SU-DHL-6 (cell line): Measurements from ENCODE around the gene SPTLC3.

Experiments
- H2AFZ ChIP-seq: fragments of 200-600 bp; sonication (generic); 2 replicates; pipeline ENCODE4 v1.6.1; 2014; ENCODE audit warnings: low read depth, mild to moderate bottlenecking, moderate library complexity, mixed read lengths, antibody characterized with exemption, low read length; ENCODE audit not compliant: severe bottlenecking
- H3F3A ChIP-seq: fragments of 200-600 bp; shearing (Covaris generic); 2 replicates; pipeline ENCODE4 v1.6.0; 2016; ENCODE audit warnings: antibody characterized with exemption, mild to moderate bottlenecking; ENCODE audit not compliant: insufficient read depth
- H3K27ac ChIP-seq: fragments of 200-600 bp; sonication (generic); 2 replicates; pipeline ENCODE4 v1.5.1; 2016; ENCODE audit warnings: low read depth, mild to moderate bottlenecking, low read length, moderate library complexity, mixed read lengths
- H3K27me3 ChIP-seq: fragments of 200-600 bp; sonication (generic), shearing (Covaris generic); 2 replicates; pipeline ENCODE4 v1.6.0; 2014; ENCODE audit warnings: mild to moderate bottlenecking, low read length
- H3K36me3 ChIP-seq: fragments of 200-600 bp; sonication (generic); 2 replicates; pipeline ENCODE4 v1.6.1; 2014; ENCODE audit warnings: mild to moderate bottlenecking, low read length, mixed read lengths
- H3K4me2 ChIP-seq: fragments of 300-600, 200-600 bp; shearing (Covaris generic), sonication (generic); 2 replicates; pipeline ENCODE4 v1.6.0; 2014; ENCODE audit warnings: low read length, low read depth, mild to moderate bottlenecking; ENCODE audit not compliant: poor library complexity, severe bottlenecking
- H3K4me3 ChIP-seq: fragments of 200-600 bp; sonication (generic); 2 replicates; pipeline ENCODE4 v1.5.1; 2014; ENCODE audit warnings: antibody characterized with exemption, low read length, mild to moderate bottlenecking, mixed read lengths; ENCODE audit not compliant: insufficient read depth, poor library complexity, severe bottlenecking
- H3K79me2 ChIP-seq: fragments of 200-600 bp; sonication (generic); 2 replicates; pipeline ENCODE4 v1.6.1; 2014; ENCODE audit warnings: mild to moderate bottlenecking, low read length, moderate library complexity; ENCODE audit not compliant: insufficient read depth
- H3K9ac ChIP-seq: fragments of 200-600 bp; sonication (generic); 2 replicates; pipeline ENCODE4 v1.7.0; 2014; ENCODE audit warnings: mild to moderate bottlenecking, low read length
- H3K9me2 ChIP-seq: fragments of 200-600 bp; sonication (generic); replicated peaks from 2 replicates; pipeline ENCODE4 v1.6.1; 2014; ENCODE audit warnings: low read length; ENCODE audit not compliant: insufficient read depth
- H3K9me3 ChIP-seq: fragments of 200-600 bp; sonication (generic); 2 replicates; pipeline ENCODE4 v1.6.1; 2014; ENCODE audit warnings: low read length, mixed read lengths; ENCODE audit not compliant: insufficient read depth
- H4K20me1 ChIP-seq: fragments of 200-600 bp; sonication (generic); 2 replicates; pipeline ENCODE4 v1.6.1; 2014; ENCODE audit warnings: low read depth, mild to moderate bottlenecking, antibody characterized with exemption, low read length, moderate library complexity, mixed read lengths
- EZH2phosphoT487 ChIP-seq: fragments of 200-600 bp; sonication (generic), shearing (Covaris generic); conservative IDR thresholded peaks from 2 replicates; pipeline ENCODE4 v1.6.1; 2018; ENCODE audit warnings: mild to moderate bottlenecking, antibody characterized with exemption, low read length, moderate library complexity, mixed read lengths
- TF ChIP-seq, protein P1 (sequence below): fragments of 200-600 bp; sonication (generic); IDR thresholded peaks from one replicate; pipeline ENCODE4 v1.5.1; 2017; ENCODE audit warnings: antibody characterized with exemption, mild to moderate bottlenecking, low read length, moderate library complexity; ENCODE audit not compliant: insufficient read depth, poor library complexity, severe bottlenecking

Gene SPTLC3

DNA sequence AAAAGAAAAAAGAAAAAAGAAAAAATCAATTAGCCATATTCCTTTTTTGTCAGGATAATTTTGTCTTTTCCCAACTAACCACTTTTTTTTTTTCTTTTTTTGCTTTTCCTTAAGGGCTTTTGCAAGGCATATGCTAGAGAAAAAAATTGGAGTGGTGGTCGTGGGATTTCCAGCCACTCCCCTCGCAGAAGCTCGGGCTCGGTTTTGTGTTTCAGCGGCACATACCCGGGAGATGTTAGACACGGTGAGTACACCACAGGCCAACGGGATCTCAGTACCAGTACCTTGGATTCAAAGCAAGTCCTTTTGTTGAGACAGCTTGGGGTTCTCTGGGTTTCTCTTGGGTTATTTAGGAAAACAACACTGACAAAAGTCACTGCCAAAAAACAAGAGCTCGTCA is 151.1 kb downstream of the SPTLC3 start:
- TF ChIP-seq, protein P1, sequence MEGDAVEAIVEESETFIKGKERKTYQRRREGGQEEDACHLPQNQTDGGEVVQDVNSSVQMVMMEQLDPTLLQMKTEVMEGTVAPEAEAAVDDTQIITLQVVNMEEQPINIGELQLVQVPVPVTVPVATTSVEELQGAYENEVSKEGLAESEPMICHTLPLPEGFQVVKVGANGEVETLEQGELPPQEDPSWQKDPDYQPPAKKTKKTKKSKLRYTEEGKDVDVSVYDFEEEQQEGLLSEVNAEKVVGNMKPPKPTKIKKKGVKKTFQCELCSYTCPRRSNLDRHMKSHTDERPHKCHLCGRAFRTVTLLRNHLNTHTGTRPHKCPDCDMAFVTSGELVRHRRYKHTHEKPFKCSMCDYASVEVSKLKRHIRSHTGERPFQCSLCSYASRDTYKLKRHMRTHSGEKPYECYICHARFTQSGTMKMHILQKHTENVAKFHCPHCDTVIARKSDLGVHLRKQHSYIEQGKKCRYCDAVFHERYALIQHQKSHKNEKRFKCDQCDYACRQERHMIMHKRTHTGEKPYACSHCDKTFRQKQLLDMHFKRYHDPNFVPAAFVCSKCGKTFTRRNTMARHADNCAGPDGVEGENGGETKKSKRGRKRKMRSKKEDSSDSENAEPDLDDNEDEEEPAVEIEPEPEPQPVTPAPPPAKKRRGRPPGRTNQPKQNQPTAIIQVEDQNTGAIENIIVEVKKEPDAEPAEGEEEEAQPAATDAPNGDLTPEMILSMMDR = no peak
- no peak for TF ChIP-seq EZH2phosphoT487
- Histone ChIP-seq H3K9me2 (no peaks in the 10 kb centered on the region), H3K9ac (no peak overlapping the region), H3K27ac (no peak overlapping the region), H3K36me3 (no peaks in the 10 kb centered on the region), H3K4me2 (no peak overlapping the region), H3K79me2 (no peaks in the 10 kb centered on the region), H2AFZ (no peak overlapping the region), H3F3A (no peaks in the 10 kb centered on the region), H4K20me1 (no peaks in the 10 kb centered on the region), H3K9me3 (no peaks in the 10 kb centered on the region), H3K4me3 (no peak overlapping the region), H3K27me3 (no peaks in the 10 kb centered on the region)

DNA sequence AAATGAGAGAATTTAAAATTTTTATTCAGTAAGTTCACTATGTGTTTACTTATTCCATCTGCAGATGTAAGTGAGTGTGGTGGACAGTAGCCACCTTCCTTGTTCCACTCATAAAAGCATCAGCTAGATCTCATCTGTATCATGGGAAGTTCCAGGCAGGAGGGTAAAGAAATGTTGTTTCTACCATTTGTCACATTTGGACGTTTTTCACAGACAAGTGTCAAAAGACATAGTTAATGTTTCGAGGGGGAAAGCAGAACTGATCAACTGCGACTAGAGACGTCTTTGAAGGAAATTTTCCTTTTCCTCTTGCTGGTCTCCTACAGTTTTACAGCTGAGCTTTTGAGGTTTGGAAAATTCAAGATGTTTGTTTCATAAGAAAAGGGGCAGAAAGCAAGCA is 156.4 kb downstream of the SPTLC3 start:
- no peaks in the 10 kb centered on the region for H3K27me3 ChIP-seq
- no peaks in the 10 kb centered on the region for H3F3A ChIP-seq
- no peaks in the 10 kb centered on the region for H3K9me2 ChIP-seq
- H3K4me2 ChIP-seq = no peak overlapping the region
- no peak overlapping the region for H3K9ac ChIP-seq
- H3K9me3 ChIP-seq = no peaks in the 10 kb centered on the region
- H3K27ac ChIP-seq = no peak overlapping the region
- no peak overlapping the region for H2AFZ ChIP-seq
- no peaks in the 10 kb centered on the region for H3K79me2 ChIP-seq
- no peak overlapping the region for H3K4me3 ChIP-seq
- TF ChIP-seq, protein P1 = no peak
- no peak for TF ChIP-seq EZH2phosphoT487
- no peaks in the 10 kb centered on the region for H3K36me3 ChIP-seq
- H4K20me1 ChIP-seq = no peaks in the 10 kb centered on the region

- H3K9me2 ChIP-seq = no peaks in the 10 kb centered on the region
- no peaks in the 10 kb centered on the region for H3K36me3 ChIP-seq
- H3K79me2 ChIP-seq = no peaks in the 10 kb centered on the region
- no peak overlapping the region for H3K4me2 ChIP-seq
- no peak overlapping the region for H3K4me3 ChIP-seq
- H2AFZ ChIP-seq = no peak overlapping the region
- H3K9me3 ChIP-seq = no peaks in the 10 kb centered on the region
- H3F3A ChIP-seq = no peaks in the 10 kb centered on the region
- H4K20me1 ChIP-seq = no peaks in the 10 kb centered on the region
- no peak overlapping the region for H3K27ac ChIP-seq
- TF ChIP-seq EZH2phosphoT487 = no peak
- TF ChIP-seq, protein P1 = no peak
- no peaks in the 10 kb centered on the region for H3K27me3 ChIP-seq
- H3K9ac ChIP-seq = no peak overlapping the region
These were observed 157.2 kb downstream of the SPTLC3 start for GRCh38 chr20:13166011-13166410.

GRCh38 chr20:13166437-13166836 is 157.7 kb downstream of the SPTLC3 start:
- no peak for TF ChIP-seq EZH2phosphoT487
- TF ChIP-seq, protein P1 = no peak
- H3K9me2 ChIP-seq = no peaks in the 10 kb centered on the region
- no peak overlapping the region for H3K9ac ChIP-seq
- no peaks in the 10 kb centered on the region for H3K79me2 ChIP-seq
- no peak overlapping the region for H3K4me2 ChIP-seq
- no peak overlapping the region for H2AFZ ChIP-seq
- H3K36me3 ChIP-seq = no peaks in the 10 kb centered on the region
- H3K27me3 ChIP-seq = no peaks in the 10 kb centered on the region
- H3K4me3 ChIP-seq = no peak overlapping the region
- H3F3A ChIP-seq = no peaks in the 10 kb centered on the region
- H3K27ac ChIP-seq = no peak overlapping the region
- no peaks in the 10 kb centered on the region for H3K9me3 ChIP-seq
- no peaks in the 10 kb centered on the region for H4K20me1 ChIP-seq
